MM.1S (cell line): Measurements from ENCODE around the gene KRTAP4-3.

Source experiments
- DNase-seq: peaks from one replicate; pipeline ENCODE4 v3.0.0-alpha.2; 2015
- H2AFZ ChIP-seq: fragments of 300-600 bp; sonication (generic); 2 replicates; pipeline ENCODE4 v1.6.0; 2016; ENCODE audit warnings: antibody characterized with exemption, low read length
- H3F3A ChIP-seq: fragments of 300-600 bp; sonication (generic); 2 replicates; pipeline ENCODE4 v1.6.1; 2016; ENCODE audit warnings: mild to moderate bottlenecking, antibody characterized with exemption, low read length, moderate library complexity, mixed read lengths; ENCODE audit not compliant: insufficient read depth
- H3K27ac ChIP-seq: fragments of 300-600 bp; sonication (generic); 2 replicates; pipeline ENCODE4 v1.5.1; 2016; ENCODE audit warnings: mild to moderate bottlenecking, low read length
- H3K27me3 ChIP-seq: fragments of 300-600 bp; sonication (generic); replicated peaks from 2 replicates; pipeline ENCODE4 v1.6.0; 2016; ENCODE audit warnings: low read length; ENCODE audit not compliant: insufficient read depth
- H3K36me3 ChIP-seq: fragments of 300-600 bp; sonication (generic); replicated peaks from 2 replicates; pipeline ENCODE4 v1.6.1; 2016; ENCODE audit warnings: mild to moderate bottlenecking, low read length, mixed read lengths; ENCODE audit not compliant: insufficient read depth
- H3K4me1 ChIP-seq: fragments of 300-600 bp; sonication (generic); 2 replicates; pipeline ENCODE4 v1.6.1; 2016; ENCODE audit warnings: low read length, mixed read lengths
- H3K4me2 ChIP-seq: fragments of 300-600 bp; sonication (generic); 2 replicates; pipeline ENCODE4 v1.6.0; 2016; ENCODE audit warnings: low read depth, low read length
- H3K4me3 ChIP-seq: fragments of 300-600 bp; sonication (generic); 2 replicates; pipeline ENCODE4 v1.5.1; 2016; ENCODE audit warnings: low read length, mixed read lengths
- H3K79me2 ChIP-seq: fragments of 300-600 bp; sonication (generic); 2 replicates; pipeline ENCODE4 v1.6.1; 2016; ENCODE audit warnings: mixed run types, low read length, mixed read lengths
- H3K9ac ChIP-seq: fragments of 300-600 bp; sonication (generic); 2 replicates; pipeline ENCODE4 v1.6.1; 2016; ENCODE audit warnings: low read length, mixed read lengths
- H3K9me2 ChIP-seq: fragments of 300-600 bp; sonication (generic); replicated peaks from 2 replicates; pipeline ENCODE4 v1.6.1; 2016; ENCODE audit warnings: mild to moderate bottlenecking, low read length, mixed read lengths; ENCODE audit not compliant: insufficient read depth
- H3K9me3 ChIP-seq: fragments of 300-600 bp; sonication (generic); replicated peaks from 2 replicates; pipeline ENCODE4 v1.6.1; 2016; ENCODE audit warnings: mild to moderate bottlenecking, low read length, mixed read lengths; ENCODE audit not compliant: insufficient read depth
- H4K20me1 ChIP-seq: fragments of 300-600 bp; sonication (generic); 2 replicates; pipeline ENCODE4 v1.6.1; 2016; ENCODE audit warnings: mild to moderate bottlenecking, low read length, moderate library complexity, mixed read lengths; ENCODE audit not compliant: insufficient read depth
- EZH2 ChIP-seq: fragments of 300-600 bp; sonication (generic); optimal IDR thresholded peaks from 2 replicates; pipeline ENCODE3; 2017; ENCODE audit warnings: low read depth, mild to moderate bottlenecking, antibody characterized with exemption, low read length, mixed read lengths
- EZH2phosphoT487 ChIP-seq: fragments of 300-600 bp; sonication (generic); IDR thresholded peaks from 2 replicates; pipeline ENCODE4 v1.6.1; 2018; ENCODE audit warnings: antibody characterized with exemption, low read length
- TF ChIP-seq, protein P1 (sequence below): fragments of 300-600 bp; sonication (generic); IDR thresholded peaks from 2 replicates; pipeline ENCODE4 v1.5.1; 2016; ENCODE audit warnings: antibody characterized with exemption, low read length, mixed read lengths

KRTAP4-3 gene

DNA sequence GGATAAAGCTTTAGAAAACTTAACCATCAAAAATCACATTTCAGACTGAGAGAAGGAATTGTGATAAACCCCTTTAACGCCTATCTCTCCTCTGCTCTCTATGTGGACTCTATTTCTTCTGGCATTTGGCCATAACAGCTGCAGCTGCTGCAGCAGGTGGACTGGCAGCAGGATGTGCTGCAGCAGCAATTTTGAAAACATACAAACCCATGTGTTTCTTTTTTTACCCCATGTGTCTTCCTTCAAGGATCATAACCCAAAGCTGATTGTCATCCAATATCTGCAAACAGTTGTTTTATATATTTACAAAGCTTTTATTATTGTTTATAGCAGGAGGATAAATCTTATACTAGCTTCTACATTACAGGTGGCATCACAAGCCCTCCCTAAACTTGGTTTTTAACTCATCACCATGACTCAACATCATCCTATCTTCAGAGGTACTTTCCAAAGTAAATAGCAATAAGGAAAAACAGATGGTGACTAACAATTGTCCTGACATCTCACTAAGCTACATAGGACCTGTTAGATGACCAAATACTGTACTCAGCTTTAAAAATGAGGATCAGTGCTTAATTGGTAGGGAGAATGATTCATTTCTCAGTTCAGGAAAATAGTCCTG is 43.9 kb upstream of the KRTAP4-3 start:
- Histone ChIP-seq H3K9me2 (no peaks in the 10 kb centered on the region), H3K27me3 (no peaks in the 10 kb centered on the region; the same call in 1 of the 2 replicates), H2AFZ (no peak overlapping the region), H3K36me3 (no peaks in the 10 kb centered on the region), H3K9me3 (no peaks in the 10 kb centered on the region), H4K20me1 (no peaks in the 10 kb centered on the region), H3K4me1 (peaks cover 20% of the 10 kb centered on the region), H3K9ac (no peak overlapping the region), H3K79me2 (no peaks in the 10 kb centered on the region), H3K27ac (peak overlapping the region; percentile 30; the same call in 1 of the 2 replicates), H3K4me2 (peak overlapping the region; percentile 22; the same call in 1 of the 2 replicates), H3F3A (peaks cover 11% of the 10 kb centered on the region; the same call in 1 of the 2 replicates), H3K4me3 (no peak overlapping the region)
- peak; percentile 87 for DNase-seq
- TF ChIP-seq EZH2, result no peak
- TF ChIP-seq, protein P1, sequence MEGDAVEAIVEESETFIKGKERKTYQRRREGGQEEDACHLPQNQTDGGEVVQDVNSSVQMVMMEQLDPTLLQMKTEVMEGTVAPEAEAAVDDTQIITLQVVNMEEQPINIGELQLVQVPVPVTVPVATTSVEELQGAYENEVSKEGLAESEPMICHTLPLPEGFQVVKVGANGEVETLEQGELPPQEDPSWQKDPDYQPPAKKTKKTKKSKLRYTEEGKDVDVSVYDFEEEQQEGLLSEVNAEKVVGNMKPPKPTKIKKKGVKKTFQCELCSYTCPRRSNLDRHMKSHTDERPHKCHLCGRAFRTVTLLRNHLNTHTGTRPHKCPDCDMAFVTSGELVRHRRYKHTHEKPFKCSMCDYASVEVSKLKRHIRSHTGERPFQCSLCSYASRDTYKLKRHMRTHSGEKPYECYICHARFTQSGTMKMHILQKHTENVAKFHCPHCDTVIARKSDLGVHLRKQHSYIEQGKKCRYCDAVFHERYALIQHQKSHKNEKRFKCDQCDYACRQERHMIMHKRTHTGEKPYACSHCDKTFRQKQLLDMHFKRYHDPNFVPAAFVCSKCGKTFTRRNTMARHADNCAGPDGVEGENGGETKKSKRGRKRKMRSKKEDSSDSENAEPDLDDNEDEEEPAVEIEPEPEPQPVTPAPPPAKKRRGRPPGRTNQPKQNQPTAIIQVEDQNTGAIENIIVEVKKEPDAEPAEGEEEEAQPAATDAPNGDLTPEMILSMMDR, result no peak
- TF ChIP-seq EZH2phosphoT487, result no peak

DNA sequence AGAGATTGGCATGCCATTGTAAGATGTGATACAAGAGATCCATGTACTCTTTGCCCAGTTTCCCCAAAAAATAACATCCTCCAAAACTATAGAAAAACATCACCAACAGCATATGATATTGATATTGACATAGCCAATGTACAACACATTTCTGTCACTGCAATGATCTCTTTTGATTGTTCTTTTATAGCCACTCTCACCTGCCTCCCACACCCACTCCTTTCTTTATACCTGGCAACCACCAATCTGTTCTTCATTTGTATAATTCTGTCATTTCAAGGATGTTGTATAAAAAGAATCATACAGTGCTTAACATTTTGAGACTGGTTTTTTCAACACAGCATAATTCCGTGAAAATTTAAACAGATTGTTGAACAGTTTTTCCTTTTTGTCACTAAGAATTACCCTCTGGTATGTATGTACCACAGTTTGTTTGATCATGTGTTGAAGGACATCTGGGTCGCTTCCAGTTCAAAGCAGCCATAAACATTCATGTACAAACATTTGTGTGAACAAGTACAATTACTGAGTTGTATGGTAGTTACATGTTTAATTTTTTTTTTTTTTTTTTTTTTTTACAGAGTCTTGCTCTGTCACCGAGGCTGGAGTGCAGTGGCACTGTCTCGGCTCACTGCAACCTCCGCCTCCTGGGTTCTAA is 31.5 kb upstream of the KRTAP4-3 start:
- no peak for DNase-seq
- Histone ChIP-seq H3K27ac (no peak overlapping the region), H3K79me2 (no peaks in the 10 kb centered on the region), H3K9me3 (no peaks in the 10 kb centered on the region), H3K4me2 (no peak overlapping the region), H3K36me3 (no peaks in the 10 kb centered on the region), H3F3A (no peaks in the 10 kb centered on the region), H3K4me1 (0 out of 2 replicates have a peak, but pooled peaks cover 3% of the 10 kb centered on the region), H3K9ac (no peak overlapping the region), H3K4me3 (no peak overlapping the region), H3K27me3 (peaks cover 37% of the 10 kb centered on the region), H2AFZ (no peak overlapping the region), H4K20me1 (no peaks in the 10 kb centered on the region), H3K9me2 (no peaks in the 10 kb centered on the region)
- TF ChIP-seq, protein P1, result no peak
- TF ChIP-seq EZH2 (no peak), EZH2phosphoT487 (no peak)

DNA sequence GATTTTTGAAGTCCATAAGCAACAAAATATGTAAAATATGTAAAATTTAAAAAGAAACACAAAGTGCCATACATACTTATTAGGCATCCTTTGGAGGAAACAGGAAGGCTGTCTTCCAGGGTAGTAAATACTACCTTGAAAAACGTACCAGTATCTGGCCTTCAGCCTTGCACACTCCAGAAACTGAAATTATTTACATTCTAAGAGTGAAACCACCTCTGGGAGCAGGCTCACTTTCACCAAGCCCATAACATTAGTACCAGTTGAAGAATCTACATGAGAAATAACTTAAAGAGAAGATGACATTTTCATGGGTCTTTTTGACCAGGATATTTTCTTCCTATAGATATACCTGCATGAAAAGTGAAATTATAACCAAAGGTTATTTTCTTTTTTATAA is 28.0 kb upstream of the KRTAP4-3 start:
- no peaks in the 10 kb centered on the region for H3K79me2 ChIP-seq
- no peaks in the 10 kb centered on the region for H3F3A ChIP-seq

More for the DNA sequence above, 28.0 kb upstream of the KRTAP4-3 start:
- H3K36me3 ChIP-seq, result no peaks in the 10 kb centered on the region
- TF ChIP-seq EZH2 (no peak), EZH2phosphoT487 (0 out of 2 replicates have a peak, but pooled peaks have one; percentile 45)
- no peak overlapping the region for H3K9ac ChIP-seq
- H3K9me3 ChIP-seq, result no peaks in the 10 kb centered on the region
- DNase-seq, result peak; percentile 61
- no peak overlapping the region for H2AFZ ChIP-seq
- no peak overlapping the region for H3K27ac ChIP-seq
- H3K4me2 ChIP-seq, result no peak overlapping the region
- H3K4me3 ChIP-seq, result no peak overlapping the region
- peaks cover 46% of the 10 kb centered on the region for H3K27me3 ChIP-seq
- H3K4me1 ChIP-seq, result 0 out of 2 replicates have a peak, but pooled peaks cover 3% of the 10 kb centered on the region
- no peaks in the 10 kb centered on the region for H3K9me2 ChIP-seq
- no peaks in the 10 kb centered on the region for H4K20me1 ChIP-seq
